GM19463 (cell line): Measurements from ENCODE around the gene MYO15A.

Experiments
- ATAC-seq: cut with Tn5 transposase; IDR thresholded peaks from one replicate; pipeline ENCODE4 v1.9.1; 2021; ENCODE audit warnings: mild to moderate bottlenecking, moderate library complexity; ENCODE audit not compliant: unreplicated experiment

MYO15A gene

DNA sequence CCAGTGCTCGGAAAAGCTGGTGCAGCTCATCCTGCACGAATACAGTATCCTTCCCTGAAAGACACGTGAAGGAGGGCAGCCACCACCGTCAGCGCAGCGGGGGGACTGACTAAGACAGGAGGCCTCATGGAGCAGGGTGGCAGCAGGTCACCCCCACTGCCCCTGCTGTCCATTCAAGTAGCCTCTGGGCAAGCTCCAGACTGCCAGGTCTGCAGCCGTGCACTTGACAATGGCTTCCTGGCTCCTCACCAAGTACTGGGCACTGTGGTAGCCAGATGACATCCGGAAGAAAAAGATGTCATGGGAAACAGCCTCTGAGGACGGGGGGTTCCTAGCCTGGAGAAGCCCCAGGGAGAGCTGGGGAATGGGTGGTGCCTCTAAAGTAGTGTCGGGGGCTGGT lies 7.9 kb upstream of the MYO15A start:
- ATAC-seq: no peak

DNA sequence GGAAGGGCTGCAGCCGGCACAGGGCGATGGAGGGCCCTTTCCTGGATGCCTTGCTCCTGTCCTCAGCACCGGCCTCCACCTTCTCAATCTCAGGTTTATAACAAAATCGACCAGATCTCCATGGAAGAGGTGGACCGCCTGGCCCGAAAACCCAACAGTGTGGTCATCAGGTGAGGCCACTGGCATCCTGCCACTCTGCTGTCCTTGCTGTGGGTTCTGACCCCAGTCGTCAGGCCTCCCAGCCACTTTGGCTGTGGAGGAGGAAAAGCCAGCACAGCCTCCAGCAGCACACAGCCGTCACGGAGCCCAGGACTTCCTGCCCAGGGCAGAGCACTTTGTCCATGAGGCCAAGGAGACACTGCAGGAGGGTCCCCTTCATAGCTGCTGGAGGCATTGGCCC lies 6.7 kb upstream of the MYO15A start:
- ATAC-seq: no peak

DNA sequence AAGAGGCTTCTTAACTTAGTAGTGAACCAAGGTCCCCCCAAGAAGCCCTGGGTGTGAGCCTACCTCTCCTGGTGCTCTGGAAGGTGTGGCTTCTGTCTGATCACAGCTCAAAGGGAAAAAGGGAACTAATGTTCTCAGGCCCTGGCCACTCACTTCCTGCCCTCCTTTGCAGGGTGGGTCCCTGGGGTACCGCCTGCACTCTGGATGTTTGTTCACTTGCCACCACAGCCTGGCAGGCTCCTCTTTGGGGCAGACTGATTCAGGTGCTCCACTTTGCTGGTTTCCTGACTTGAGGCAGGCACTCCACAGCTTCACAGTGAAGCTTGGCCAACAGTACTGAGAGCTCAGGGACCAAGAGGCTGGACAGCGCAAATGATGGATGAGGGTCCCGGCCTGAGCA lies 5.9 kb upstream of the MYO15A start:
- no peak for ATAC-seq

DNA sequence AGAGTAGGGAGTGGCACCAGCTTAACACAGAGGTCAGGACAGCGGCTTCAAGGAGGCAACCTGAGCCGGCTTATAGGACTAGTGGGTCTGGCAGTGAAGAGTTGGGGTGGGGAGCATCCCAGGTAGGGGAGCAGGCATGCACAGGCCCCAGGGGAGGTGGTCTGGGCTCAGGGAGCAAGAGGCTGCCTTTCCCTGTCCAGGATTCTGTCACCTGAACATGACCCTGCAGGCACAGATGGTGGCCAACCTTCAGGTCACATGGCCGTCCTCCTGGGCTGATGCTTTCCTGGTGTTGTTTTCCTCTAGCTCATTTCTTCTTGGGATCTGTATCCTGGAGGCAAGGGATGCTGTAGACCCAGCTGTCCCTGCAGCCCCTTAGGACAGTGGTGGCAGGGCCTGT lies 3.5 kb upstream of the MYO15A start:
- no peak for ATAC-seq

DNA sequence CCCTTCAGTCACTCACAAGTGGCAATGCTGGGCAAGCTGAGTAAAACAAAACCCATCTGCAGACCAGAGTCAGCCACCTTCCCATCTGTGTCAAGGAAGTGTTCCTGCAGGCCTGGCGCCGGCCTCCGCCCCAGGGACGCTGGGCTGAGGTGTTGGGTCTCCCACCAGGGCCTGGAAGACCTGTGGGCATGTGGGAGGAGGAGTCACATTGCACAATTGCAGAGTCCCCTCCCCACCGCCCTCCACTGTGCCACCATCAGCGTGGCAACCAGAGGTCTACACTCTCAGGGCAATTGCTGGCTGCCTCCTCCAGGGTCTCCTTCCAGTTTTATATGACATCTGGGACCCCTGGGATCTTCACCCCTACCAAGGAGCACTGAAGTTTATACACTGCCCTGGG lies 3.0 kb upstream of the MYO15A start:
- no peak for ATAC-seq

DNA sequence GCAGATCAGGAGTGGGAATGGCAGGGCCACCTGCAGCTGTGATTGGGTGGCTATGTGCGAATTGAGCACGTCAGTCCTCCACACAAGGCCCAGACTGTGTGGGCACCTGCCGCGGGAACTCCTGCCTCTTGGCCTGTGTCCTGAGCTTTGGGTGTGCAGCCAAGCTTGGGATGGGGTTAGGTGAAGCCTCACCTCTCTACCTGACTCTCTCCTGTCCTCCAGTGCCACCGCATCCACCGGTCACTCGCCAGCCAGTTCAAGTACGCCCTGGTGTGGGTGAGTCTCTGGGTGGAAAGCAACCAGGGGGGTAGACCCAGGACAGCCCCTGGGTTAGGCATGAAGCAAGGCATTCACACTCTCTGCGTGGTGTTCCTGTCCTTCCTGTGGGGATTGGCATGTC lies 2.3 kb upstream of the MYO15A start:
- ATAC-seq: no peak

DNA sequence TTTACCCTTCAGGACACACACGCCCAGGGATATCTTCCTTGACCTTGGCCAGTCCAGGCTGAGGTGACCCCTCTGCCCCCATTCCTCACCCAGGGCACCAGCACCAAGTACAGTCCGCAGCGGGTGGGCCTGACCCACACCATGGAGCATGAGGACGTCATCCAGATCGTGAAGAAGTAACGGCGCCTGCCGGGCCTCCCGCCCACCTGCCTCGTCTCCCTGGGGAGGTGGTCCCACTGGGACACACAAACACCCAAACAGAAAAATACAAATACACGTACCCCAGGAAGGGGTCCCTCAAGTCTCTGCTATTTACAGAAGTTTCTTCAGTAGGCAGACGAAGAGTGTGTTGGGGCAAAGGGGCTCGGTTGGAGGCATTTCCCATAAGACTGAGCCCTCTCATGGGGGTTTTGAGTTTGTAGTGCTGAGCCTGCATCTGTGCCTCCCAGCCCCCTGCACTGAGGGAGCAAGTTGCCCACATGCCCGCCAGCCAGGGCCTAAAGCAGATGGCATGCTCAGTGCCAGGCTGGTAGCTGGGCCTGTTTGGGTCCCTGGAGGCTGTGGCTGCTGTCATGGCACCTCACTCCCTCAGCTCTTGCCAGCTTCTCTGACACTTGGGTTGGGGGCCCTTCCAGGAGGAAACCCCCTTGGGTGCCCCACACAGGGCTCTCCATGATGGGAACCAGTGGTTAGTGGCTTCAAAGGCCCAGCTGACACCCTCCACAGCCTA lies 1.3 kb upstream of the MYO15A start:
- no peak for ATAC-seq

DNA sequence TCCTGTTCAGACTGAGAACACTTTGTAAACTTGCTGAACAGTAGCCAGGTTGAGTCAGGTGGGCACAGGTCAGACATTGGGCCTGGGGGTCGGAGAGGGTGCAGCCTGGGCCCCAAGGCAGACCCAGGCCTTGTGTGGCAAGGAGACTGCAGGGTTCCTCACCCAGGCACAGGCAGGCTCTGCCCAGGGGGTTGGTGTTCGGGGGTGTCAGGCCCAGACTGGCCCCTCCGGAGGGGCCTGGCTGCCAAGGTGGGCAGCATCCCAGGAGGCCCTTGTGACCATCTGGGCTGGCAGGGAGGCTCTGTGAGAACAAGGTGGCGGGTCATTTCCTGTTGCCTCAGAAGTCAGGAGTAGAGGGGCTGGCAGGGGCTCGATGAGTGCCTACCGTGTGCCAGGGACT lies 585 bp upstream of the MYO15A start:
- no peak for ATAC-seq

DNA sequence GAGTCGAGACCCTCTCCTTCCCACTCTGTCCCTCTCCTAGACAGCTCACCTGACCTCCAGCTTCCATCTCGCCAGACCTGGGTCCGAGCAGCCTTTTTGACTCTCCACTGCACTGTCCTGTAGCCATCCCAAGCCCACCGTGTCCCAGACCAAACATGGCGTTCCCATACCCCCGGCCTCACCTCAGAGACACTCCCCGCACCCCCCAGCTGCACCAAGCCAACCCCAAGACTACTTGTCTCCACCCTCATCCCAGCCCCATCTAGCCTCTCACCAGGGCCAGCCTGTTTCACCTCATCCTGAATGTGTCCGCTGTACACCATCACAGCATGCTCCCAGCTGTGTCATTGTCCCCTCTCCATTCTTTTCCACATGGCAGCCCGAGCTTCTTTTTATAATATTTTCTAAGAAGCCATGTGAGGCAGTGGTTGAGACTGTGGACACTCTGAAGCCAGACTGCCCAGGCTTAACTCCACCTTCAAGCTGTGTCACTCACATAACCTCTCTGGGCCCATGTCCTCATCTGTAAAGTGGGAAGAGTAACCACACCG lies 1.5 kb downstream of the MYO15A start:
- no peak for ATAC-seq

DNA sequence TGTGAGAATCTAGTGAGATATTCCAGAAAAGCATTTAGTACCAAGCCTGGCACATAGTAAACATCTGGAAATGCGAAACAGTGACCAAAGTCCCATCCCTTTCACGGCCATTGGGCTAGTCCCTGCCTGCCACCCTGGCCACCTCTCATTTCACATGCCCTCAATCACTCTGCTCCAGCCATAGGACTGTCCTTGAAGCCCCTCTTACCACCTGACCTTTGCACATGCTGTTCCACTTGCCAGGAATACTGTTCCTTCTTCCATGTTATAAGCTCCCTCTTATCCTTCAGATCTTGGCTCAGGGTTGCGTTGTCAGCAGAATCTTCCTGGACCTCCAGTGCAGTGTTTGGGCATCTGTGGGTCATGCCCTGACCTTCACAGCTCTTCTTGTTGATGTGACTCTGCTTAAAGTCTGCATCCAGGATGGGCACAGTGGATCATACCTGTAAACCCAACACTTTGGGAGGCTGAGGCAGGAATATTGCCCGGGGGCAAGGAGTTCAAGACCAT lies 2.1 kb downstream of the MYO15A start:
- ATAC-seq: no peak

DNA sequence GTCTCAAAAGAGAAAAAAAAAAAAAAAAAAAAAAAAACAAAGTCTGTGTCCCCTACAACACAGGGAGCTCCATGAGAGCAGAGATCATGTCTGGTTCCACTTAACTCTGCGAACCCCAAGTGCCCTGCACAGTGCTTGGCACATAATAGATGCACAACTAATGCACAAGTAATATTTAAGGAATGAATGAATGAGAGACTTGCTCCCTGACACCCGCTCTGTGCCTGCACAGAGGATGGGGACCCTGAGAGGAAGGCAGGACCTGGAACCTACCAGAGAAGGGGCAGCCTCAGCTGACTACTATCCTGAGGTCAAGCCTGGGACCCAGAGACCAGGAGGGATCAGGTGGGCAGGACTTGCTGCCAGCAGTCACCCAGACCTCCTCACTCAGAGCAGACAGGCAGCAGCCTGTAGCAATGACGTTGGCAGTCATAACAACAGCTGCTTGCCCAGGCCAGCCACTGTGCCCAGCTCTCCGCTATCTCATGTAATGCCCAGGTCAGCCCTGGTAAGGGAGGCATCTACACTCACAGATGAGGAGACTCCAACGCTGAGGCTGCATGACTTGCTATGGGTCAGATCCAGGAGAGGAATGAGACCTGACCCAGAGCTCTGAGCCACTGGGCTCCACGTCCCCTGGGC lies 2.9 kb downstream of the MYO15A start:
- no peak for ATAC-seq

DNA sequence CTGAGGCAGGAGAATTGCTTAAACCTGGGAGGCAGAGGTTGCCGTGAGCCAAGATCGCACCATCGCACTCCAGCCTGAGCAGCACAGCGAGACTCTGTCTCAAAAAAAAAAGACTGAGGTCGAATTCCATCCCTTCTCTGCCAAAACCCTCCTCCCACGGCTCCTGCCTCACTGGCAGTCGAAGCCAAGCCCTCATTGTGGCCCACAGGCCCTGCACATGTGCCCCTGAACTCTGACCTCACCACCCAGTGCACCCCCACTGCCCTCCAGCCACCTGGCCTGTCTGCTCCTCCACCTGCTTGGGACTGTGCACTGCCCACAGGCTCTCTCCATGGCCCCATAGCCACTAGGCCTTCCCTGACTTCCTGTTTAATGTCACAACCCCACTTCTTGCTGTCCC lies 7.0 kb downstream of the MYO15A start:
- no peak for ATAC-seq

DNA sequence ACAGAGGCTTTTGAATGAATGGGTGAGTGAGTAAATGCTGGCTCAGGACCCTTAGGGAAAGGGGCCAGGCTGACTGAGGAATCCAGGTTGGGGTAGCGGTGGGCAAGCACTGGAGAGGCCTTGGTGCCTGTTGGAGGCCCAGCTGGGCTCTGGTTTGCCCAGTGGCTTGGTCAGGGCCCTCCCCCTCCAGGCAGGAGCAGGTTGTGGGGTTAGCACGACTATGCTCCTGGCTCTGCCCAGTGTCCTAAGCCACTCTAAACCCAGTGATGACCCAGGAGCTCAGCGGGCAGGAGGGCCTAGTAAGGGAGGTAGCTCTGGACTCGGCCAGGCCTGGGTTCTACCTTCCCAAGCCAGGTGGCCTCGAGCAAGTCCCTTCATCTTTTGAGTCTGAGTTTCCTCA lies 7.5 kb downstream of the MYO15A start:
- no peak for ATAC-seq

DNA sequence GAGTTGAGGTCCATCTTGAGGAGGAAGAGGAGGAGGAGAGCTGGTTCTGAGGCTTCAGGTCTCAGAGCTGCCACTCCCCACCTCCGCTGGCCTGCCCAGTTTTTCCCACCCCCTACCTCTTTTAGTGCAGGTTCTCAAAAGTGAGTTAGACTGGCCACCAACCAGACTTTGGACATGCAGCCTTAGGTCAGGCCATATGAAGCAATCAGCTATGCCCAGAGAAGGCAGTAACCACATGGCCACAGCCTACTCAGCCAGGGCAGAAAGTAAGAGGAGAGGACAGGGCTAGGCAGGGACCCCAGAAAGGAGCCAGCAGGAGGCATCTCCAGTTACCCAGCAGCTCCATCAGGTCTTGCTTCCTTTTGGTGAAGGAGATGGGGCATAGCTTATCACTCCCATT lies 9.0 kb downstream of the MYO15A start:
- no peak for ATAC-seq

DNA sequence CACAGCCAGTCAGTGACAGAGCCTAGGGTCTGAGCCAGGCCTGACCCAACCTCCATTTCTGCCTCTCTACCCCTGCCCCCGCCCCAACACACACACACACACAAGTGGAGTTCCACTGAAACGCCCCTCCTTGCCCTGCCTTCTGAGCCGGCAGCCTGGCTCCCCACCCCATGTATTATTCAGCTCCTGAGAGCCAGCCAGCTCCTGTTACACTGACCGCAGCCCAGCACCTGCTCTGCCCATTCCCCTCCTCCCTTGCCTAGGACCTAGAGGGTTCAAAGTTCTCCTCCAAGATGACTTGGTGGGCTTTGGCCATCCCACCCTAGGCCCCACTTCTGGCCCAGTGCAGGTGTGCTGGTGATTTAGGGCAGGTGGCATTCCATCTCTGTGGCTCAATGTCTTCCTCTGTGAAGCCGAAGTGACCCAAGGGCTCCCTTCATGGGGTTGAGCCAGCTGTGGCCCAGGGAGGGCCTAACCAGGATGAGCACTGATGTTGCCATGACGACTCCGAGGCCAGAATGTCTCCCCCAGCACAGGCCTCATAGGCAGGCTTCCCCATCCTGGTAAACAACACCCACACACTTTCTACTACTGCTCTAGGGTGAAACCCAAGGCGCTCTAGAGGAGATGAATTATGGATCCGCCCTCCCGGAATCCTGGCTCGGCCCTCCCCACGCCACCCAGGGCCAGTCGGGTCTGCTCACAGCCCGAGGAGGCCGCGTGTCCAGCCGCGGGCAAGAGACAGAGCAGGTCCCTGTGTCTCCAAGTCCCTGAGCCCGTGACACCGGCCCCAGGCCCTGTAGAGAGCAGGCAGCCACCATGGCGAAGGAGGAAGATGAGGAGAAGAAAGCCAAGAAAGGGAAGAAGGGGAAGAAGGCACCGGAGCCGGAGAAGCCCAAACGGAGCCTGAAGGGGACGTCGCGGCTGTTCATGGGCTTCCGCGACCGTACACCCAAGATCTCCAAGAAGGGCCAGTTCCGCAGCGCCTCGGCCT lies 9.7 kb downstream of the MYO15A start:
- ATAC-seq: no peak

DNA sequence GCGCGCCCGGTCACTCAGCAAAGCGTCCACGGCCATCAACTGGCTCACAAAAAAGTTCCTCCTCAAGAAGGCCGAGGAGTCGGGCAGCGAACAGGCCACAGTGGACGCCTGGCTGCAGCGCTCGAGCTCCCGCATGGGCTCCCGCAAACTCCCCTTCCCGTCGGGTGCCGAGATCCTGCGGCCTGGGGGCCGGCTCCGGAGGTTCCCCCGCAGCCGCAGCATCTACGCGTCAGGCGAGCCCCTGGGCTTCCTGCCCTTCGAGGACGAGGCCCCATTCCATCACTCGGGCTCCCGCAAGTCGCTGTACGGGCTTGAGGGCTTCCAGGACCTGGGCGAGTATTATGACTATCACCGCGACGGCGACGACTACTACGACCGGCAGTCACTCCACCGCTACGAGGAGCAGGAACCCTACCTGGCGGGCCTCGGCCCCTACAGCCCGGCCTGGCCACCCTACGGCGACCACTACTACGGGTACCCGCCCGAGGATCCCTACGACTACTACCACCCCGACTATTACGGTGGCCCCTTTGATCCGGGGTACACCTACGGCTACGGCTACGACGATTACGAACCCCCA lies 10.7 kb downstream of the MYO15A start:
- no peak for ATAC-seq

DNA sequence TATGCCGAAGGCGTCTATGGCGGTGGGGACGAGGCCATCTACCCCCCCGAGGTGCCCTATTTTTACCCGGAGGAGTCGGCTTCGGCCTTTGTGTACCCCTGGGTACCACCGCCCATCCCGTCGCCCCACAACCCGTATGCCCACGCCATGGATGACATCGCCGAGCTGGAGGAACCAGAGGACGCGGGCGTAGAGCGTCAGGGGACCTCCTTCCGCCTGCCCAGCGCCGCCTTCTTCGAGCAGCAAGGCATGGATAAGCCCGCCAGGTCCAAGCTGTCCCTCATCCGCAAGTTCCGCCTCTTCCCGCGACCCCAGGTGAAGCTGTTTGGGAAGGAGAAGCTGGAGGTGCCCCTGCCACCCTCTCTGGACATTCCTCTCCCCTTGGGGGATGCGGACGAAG lies 11.4 kb downstream of the MYO15A start:
- no peak for ATAC-seq

DNA sequence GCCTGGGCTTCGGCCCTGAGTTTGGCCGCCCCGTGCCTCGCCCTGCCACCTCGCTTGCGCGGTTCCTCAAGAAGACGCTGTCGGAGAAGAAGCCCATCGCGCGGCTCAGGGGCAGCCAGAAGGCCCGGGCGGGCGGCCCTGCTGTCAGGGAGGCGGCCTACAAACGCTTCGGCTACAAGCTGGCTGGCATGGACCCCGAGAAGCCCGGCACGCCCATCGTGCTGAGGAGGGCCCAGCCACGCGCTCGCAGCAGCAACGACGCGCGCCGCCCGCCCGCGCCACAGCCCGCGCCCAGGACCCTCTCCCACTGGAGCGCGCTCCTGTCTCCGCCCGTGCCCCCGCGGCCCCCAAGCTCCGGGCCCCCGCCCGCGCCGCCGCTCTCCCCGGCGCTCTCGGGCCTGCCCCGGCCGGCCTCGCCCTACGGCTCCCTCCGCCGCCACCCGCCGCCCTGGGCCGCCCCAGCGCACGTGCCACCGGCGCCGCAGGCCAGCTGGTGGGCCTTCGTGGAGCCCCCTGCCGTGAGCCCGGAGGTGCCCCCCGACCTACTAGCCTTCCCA lies 12.0 kb downstream of the MYO15A start:
- ATAC-seq: no peak

DNA sequence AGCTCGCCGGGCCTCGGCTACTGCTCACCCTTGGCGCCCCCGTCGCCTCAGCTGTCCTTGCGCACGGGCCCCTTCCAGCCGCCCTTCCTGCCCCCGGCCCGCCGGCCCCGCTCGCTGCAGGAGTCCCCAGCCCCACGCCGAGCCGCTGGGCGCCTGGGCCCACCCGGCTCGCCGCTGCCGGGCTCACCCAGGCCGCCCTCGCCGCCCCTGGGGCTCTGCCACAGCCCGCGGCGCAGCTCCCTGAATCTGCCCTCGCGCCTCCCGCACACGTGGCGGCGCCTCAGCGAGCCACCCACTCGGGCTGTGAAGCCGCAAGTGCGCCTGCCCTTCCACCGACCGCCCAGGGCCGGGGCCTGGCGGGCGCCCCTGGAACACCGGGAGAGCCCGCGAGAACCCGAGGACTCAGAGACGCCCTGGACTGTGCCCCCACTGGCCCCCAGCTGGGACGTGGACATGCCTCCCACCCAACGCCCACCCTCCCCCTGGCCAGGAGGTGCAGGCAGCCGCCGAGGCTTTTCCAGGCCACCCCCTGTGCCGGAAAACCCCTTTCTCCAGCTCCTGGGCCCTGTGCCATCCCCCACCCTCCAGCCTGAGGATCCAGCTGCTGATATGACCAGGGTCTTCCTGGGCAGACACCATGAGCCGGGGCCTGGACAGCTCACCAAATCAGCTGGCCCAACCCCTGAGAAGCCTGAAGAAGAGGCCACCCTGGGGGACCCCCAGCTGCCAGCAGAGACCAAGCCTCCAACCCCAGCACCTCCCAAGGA lies 12.8 kb downstream of the MYO15A start:
- ATAC-seq: no peak
